Endothelial cell of hepatic sinusoid (primary cell): ENCODE results near the gene SBK2.
"Not testable (repeated sequence)": the region's sequence is repeated elsewhere in the genome, so short reads cannot be mapped to it uniquely, and the experiment has no call there.

ENCODE experiments used
- in situ Hi-C: cut with HindIII; loops from 2 replicates; pipeline ENCODE4 v1.10.0; 2017; ENCODE audit warnings: low sequenced_read_pairs

Gene SBK2, protein sequence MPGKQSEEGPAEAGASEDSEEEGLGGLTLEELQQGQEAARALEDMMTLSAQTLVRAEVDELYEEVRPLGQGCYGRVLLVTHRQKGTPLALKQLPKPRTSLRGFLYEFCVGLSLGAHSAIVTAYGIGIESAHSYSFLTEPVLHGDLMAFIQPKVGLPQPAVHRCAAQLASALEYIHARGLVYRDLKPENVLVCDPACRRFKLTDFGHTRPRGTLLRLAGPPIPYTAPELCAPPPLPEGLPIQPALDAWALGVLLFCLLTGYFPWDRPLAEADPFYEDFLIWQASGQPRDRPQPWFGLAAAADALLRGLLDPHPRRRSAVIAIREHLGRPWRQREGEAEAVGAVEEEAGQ

DNA sequence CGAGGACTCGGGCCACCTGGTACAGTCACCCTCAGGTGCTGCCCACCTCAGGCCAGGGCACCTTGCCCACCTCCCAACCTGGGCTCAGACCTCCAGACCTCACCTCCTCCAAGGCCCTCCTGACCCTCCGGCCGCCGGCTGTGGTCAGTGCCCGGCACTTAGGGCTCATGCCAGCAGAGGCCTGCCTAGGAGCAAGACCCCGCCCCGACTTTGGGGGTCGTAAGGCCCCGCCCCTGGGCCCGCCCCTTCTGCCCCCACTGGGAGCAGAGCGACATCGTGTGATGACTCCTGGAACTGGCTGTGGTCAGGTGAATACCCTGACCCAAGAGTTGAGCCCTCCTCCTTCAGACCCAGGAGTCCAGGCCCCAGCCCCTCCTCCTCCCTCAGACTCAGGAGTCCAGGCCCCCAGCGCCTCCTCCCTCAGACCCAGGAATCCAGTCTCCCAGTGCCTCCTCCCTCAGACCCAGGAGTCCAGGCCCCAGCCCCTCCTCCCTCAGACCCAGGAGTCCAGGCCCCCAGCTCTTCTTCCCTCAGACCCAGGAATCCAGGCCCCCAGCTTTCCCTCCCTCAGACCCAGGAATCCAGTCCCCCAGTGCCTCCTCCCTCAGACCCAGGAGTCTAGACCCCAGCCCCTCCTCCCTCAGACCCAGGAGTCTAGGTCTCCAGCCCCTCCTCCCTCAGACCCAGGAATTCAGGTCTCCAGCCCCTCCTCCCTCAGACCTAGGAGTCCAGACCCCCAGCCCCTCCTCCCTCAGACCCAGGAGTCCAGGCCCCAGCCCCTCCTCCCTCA is at the start of gene SBK2:
Gene SBK2, minus strand, starts transcription at position 183 of the 790 bp plus-strand sequence. CDS start 839 bp downstream, outside the sequence.
- in situ Hi-C loops = no loop called here

DNA sequence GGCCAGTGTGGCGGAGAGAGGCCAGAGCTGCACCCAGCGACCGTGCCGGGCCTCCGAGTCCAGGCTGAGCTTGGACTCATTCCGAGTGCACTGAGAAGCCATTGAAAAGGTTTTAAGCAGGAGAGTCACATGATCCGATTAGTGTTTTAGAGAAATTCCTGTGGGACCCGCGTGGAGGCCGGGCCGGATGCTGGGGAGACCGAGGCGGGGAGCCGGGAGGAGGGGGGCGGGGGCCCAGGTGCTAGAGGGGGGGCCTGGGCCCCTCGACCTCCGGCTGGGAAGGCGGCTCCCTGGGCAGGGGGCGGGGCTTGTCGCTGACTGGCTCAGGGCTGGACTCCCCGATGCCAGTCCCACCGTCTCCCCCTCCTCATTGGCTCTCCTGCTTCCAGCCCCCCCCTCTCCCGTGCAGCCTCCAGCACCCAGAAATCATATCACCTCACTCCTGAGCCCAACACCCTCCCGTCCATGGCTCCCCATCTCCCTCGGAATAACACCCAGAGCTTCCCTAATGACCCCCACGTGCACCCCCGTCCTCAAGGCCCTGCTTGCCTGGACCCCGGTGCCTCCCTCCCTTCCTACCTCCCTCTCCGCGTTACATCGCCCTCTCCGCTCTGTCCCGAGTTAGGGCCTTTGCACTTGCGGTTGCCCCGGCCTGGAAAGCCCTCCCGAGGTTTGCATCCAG is 48.9 kb upstream of the SBK2 start:
- in situ Hi-C loops = no loop called here

DNA sequence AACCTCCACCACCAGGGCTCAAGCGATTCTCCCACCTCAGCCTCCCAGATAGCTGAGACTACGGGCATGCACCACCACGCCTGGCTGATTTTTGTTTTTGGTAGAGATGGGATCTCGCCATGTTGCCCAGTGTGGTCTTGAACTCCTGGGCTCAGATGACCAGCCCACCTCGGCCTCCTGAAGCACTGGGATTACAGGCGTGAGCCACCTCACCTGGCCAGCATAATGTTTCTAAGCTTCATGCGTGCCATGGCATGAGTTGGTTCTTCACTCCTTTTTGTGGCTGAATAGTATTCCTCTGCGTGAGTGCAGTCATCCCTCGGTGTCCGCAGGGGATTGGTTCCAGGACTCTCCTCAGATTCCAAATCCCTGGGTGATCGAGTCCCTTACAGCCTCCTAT is 47.9 kb upstream of the SBK2 start:
- in situ Hi-C loops = no loop called here

DNA sequence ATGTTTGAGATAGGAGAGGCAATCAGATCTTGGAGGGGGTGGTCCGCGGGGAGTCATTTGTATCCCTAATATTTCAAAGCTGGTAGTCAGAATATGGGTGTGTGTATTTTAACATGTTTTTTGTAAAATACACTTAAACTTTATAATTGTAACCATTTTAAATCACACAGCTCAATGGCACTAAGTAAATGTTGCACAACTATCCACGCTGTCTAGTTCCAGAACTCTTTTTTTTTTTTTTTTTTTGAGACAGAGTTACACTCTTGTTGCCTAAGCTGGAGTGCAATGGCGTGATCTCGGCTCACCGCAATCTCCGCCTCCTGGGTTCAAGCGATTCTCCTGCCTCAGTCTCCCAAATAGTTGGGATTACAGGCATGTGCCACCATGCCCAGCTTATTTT is 47.0 kb upstream of the SBK2 start:
- in situ Hi-C loops = not testable (repeated sequence)

DNA sequence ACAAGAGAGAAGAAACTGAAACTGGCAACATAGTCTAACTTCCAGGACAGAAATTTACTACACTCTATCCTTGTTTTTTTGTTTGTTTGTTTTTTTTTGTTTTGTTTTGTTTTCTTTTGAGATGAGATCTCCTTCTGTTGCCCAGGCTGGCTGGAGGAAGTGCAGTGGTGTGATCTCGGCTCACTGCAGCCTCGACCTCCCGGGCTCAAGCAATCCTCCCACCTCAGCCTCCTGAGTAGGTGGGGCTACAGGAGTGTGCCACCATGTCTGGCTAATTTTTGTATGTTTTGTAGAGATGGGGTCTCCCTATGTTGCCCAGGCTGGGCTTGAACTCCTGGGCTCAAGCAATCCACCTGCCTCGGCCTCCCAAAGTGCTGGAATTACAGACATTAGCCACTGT is 45.4 kb upstream of the SBK2 start:
- in situ Hi-C loops = not testable (repeated sequence)

DNA sequence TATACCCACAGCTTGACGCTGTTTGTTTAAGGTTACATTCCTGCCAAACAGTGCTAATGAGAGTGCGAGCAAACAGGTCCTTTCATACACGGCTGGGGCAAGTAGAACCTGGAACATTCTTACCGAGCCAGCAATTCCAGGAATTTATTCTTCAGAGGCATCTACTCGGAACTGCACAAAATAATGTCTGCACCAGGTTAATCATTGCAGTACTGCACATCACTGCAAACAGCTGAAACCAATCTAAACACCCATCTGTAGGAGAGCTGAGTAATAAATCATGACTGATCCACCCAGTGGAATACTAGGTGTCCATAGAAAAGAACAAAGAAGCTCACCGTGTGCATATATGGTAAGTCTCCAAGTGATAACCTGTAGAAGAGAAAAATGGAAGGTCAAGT is 44.9 kb upstream of the SBK2 start:
- in situ Hi-C loops = no loop called here

DNA sequence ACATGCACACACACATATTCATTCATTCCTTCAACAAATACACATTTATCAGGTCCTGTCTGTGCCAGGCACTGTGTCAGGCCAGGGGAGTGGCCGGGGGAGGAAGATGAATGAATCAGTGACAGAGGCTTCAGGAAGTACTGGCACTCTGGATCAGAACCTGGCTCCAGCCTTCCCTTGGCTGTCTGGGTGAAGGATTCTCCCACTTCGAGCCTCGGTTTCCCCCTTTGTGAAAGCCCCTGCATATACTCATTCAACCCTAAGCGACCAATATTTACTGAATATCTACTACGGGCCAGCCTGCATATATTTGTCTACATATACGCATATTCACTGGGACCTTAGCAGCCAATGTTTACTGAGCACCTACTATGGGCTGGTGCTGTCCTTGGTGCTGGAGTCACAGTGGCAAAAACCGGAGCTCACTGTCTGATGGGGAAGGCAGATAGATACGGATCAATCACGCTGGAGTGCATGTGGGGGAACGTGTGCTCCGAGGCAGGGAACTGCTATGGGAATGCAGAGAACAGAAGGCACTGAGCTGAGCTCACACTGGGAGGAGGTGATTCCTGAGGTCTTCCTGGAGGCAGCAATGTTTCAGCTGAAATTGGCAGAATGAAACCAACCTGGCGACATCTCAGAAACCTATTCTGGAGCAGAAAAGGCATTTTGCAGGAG is 44.4 kb upstream of the SBK2 start:
- in situ Hi-C loops = no loop called here

DNA sequence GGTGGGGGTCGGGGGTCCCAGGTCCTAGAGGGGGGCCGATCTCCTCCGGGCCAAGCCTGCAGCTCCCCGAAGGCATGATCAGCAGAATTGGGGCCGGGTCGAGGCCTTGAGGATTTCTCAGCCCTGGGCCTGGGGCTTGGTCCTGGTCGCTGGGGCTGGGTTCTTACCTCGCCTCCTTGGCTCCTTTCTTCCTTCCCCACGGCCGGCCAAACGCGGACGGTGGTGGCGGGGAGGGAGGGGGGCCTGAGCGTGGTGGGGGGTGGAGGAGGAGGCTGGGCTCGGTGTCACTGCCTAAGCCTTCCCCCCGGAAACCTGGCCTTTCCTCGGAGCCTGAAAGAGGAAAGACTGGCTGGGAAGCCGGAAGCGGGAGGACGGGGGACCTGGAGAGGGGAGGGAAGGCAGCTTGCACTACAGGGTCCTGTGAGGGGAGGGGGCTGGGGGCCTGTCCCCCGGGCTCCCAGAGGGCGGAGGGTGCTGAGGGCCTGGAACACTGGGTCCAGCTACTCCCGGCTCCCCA is 43.8 kb upstream of the SBK2 start, which contains the start of gene ZNF579:
Gene ZNF579, minus strand, starts transcription at position 221 of the 517 bp plus-strand sequence. CDS start 1,209 bp downstream, outside the sequence.
- in situ Hi-C loops = no loop called here

DNA sequence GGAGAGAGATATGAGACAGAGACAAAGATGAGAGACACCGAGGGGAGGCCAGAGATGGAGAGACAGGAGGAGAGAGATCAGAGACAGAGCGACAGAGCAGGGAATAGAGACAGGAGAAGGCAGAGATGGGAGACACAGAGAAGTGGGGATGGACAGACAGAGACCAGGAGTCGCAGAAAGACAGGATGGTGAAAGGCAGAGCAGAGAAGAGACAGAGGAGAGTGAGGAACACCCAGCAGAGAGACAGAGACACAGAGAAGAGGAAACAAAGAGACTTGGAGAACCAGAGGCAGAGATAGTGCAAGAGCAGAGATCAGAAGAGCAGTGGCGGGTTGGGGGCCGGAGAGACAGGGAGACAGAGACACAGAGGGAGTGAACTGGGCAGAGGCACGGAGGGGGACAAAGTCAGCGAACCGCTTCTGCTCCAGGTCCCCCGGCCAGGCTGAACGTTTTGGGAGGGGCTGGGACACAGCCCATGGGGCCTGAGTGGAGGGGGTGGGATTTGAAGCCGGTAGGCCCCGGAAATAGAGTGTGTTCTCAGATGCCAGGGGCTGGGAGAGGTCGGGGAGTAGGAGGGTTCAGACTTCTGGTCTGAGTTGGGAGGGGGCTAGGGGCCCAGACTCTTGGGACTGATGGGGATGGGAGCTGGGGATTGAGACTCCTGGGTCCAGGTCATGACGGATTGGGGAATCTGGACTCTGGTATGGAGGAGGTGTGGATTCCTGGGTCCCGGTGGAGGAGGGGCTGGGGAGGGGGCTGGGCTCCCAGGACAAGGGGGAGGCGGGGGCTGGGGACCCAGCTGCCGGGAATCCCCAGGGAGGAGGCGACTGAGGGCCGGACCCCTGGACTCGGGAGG is 43.1 kb upstream of the SBK2 start:
- in situ Hi-C loops = no loop called here

DNA sequence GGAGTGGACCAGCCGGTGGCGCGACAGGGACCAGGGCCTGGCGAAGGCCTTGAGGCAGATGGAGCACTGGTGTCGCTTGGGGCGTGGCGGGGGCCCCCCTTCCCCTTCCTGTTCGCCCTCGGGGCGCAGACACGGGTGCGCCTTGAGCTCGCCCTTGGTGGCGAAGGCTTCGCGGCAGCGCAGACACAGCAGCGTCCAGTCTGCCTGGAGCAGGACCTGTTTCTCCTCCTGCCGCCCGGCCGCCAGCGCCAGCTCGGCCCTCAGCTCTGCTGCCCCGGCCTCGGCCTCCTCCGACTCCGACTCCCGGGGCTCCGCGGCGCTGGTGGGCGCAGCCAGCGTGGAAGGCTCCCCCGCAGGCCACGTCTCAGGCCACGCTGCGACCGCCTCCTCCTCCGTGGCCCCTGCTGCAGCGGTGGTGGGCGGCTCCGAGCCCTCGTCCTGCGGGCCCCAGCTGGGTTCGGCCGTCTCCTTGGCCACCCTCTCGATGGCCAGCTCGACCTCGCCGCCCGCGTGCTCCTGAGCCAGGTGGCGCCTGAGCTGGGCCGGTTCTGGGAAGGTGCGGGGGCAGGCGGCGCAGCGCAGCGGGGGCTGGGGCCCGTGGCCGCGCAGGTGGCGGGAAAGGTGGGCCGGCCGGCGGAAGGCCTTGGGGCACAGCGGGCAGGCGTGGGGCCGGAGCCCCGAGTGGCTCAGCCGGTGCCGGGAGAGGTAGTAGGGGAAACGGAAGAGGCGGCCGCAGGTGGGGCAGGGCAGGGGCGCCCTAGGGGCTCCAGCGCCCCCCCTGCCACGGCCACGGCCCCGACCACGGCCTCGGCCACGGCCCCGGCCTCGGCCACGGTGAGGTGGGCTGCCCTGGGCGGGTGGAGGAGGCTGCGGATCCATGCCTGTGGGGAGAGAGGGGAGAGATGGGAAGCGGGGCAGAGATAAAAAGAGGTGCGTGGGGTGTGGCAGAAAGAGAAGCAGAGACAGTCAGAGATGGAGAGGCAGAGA is 42.1 kb upstream of the SBK2 start:
- in situ Hi-C loops = no loop called here

DNA sequence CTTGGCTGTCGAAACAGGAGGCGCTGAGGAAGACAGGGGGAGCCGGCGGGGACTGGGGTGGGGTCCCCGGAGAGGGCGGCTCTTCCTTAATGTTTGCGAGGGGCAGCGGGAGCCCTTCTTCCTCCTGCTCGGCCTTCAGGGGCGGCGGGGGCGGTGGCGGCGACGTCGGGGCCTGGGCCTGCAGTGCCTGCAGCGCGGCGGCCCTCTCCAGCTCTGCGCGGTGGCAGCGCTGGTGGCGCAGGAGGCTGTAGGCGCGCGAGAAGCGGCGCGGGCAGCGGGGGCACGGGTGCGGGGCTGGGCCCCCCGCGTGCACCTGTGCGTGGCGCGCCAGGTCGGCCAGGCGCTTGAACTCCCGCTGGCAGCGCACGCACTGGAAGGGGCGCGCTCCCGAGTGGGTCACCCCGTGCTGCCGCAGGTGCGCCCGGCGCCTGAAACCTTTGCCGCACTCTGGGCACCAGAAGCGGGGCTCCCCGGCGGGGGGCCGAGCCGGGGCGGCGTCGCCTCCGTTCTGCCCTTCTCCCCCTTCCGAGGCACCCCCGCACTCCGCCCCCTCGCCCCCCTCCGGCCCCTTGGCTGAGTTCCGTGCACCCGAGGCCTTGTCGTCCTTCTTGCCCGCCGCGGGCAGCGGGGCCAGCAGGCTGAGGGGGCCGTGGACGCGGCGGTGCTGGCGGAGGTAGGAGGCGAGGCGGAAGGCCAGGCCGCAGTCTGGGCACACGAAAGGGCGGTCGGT is 41.3 kb upstream of the SBK2 start:
- in situ Hi-C loops = no loop called here

DNA sequence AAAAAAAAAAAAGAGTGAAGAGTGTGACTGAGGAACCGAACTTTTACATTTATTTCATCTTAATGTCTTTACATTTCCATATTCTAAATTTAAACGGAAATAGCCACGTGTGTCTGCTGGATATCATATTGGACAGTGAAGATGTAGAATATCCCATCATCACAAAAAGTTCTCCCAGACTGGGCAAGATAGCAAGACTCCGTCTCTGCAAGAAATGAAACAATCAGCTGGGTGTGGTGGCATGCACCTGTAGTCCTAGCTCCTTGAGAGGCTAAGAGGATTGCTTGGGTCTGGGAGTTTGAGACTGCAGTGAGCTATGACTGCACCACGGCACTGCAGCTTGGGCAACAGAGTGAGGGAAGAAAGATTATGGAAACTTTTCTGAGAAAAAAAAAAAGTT is 39.8 kb upstream of the SBK2 start:
- in situ Hi-C loops = no loop called here

DNA sequence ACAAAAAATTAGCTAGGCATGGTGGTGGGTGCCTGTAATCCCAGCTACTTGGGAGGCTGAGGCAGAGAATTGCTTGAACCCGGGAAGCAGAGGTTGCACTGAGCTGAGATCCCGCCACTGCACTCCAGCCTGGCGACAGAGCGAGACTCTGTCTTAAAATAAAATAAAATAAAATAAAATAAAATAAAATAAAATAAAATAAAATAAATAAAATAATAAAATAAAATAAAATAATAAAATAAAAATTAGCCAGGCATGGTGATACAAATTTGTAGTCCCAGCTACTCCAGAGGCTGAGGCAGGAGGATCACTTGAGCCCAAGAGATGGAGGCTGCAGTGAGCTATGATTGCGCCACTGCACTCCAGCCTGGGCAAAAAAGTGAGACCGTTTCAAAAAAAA is 37.0 kb upstream of the SBK2 start:
- in situ Hi-C loops = not testable (repeated sequence)

DNA sequence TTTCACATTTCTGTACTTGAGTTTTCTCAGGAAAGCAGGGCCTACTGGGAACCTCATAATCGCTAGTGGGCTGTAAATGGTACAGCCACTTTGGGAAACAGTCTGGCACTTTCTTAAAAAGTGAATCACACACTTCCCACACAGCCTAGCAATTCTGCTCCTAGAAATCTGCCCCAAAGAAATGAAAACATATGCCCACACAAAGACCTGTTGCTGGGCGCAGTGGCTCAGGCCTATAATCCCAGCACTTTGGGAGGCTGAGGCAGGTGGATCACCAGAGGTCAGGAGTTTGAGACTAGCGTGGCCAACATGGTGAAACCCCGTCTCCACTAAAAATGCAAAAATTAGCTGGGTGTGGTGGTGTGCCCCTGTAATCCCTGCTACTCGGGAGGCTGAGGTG is 32.5 kb upstream of the SBK2 start:
- in situ Hi-C loops = not testable (repeated sequence)

DNA sequence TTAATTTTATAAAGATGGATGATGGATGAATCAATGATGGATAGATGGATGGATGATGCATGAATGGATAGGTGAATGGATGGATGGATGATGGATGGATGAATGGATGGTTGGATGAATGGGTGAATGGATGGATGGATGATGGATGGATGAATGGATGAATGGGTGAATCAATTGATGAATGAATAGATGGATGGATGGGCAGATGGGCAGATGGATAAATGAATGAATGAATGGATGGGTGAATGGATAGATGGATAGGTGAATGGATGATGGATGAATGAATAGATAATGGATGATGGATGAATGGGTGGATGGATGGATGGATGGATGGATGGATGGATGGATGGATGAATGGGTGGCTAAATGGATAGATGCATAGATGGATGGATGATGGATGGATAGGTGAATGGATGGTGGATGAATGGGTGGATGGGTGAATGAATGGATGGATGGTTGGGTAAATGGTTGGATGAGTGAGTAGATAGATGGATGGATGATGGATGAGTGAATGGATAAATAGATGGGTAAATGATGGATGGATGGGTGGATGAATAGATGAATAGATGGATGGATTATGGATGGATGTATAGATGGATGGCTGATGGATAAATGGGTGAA is 30.9 kb upstream of the SBK2 start:
- in situ Hi-C loops = no loop called here

DNA sequence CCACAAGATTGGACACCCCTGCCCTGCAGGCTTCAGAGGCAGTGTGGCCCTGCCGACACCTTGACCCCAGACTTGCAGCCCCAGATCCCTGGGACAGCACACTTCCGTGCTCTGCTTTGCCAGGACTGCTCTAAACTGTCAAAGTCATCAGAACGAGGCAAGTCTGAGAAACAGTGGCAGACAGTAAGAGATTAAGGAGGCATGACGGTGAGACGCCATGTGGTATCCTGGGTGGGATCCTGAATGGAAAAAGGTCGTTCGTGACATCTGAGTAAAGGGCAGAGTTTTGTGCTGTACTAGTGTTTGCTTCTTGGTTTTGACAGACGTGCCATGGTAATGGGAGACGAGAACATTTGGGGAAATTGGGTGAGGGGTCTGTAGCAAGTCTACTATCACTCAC is 29.9 kb upstream of the SBK2 start:
- in situ Hi-C loops = no loop called here

DNA sequence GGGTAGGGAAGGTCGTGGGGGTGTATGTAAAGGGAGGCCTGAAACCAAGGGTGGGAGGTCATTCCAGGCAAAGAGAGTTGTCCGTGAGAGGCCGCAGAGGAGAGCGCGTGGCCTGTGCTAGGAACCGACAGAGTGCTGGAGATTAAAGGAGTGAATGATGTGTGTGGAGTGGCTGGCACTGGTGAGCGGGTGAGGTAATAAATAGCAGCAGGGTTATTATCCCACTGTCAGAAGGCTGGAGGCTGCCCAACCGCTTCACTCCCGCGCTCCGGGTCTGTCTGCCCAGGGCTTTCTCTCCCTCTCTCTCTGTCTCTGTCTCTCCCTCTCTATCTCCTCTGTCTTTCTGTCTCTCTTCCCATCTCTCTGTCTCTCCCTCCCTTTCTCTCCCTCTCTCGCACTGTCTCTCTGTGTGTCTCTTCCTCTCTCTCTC is 26.3 kb upstream of the SBK2 start:
- in situ Hi-C loops = no loop called here

DNA sequence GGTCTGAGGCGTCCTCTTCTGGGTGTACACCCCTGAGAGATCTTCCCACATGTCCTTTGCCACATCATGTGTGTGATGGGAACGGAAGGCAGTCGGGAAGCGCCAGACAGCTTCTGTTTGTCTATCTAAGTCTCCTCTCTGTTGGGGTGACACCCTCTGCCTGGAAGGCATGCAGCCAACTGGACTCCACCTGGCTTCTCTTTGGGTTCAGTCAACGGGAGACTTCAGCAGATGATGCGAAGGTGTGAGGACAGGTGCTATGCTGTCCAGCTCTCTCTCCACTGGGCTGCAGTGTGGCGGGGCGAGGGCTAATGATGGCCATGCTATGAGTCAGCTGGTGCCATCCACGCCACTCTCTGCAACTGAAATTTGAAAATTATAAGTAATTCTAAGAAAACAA is 22.8 kb upstream of the SBK2 start:
- in situ Hi-C loops = no loop called here
